PFSK-1 (cell line): ENCODE measurements around the gene DNAJB8.

Source experiments
- POLR2AphosphoS5 ChIP-seq: IDR thresholded peaks from 2 replicates; pipeline ENCODE4 v1.6.1; 2012; ENCODE audit warnings: low read depth, mild to moderate bottlenecking, control low read depth, low read length, moderate library complexity
- TAF1 ChIP-seq: IDR thresholded peaks from 2 replicates; pipeline ENCODE4 v1.6.1; 2012; ENCODE audit warnings: low read length, control low read depth, borderline replicate concordance; ENCODE audit not compliant: insufficient read depth

GRCh38 chr3:128496019-128496601, 29.4 kb upstream of the DNAJB8 start:
- TF ChIP-seq POLR2AphosphoS5 (no peak), TAF1 (no peak)
